Measurements from ENCODE around the gene SLC50A1.
A peak's percentile ranks its signal among the peaks of the same experiment; 100 is the strongest.

Gene SLC50A1

GRCh38 chr1:155135415-155136028 is at the start of gene SLC50A1:
Gene SLC50A1, plus strand, starts transcription at chr1:155135852. Its CDS starts 60 bp downstream, at chr1:155135912.
- DNase-seq (ENCODE audit: low spot score): peak; percentile 94

- peak; percentile 60 for DNase-seq (ENCODE audit: low spot score)
These were observed 49.4 kb upstream of the SLC50A1 start for GRCh38 chr1:155086128-155086741.

- no peak for DNase-seq (ENCODE audit: low spot score)
These were observed 48.7 kb upstream of the SLC50A1 start for GRCh38 chr1:155086856-155087535.

- DNase-seq (ENCODE audit: low spot score): peak; percentile 73
These were observed 44.3 kb upstream of the SLC50A1 start for GRCh38 chr1:155091071-155092051.

- DNase-seq (ENCODE audit: low spot score): no peak
These were observed 43.5 kb upstream of the SLC50A1 start for GRCh38 chr1:155092131-155092530.

GRCh38 chr1:155092641-155093040 is 43.0 kb upstream of the SLC50A1 start:
- DNase-seq (ENCODE audit: low spot score): no peak

GRCh38 chr1:155093911-155094621 is 41.6 kb upstream of the SLC50A1 start:
- DNase-seq (ENCODE audit: low spot score): peak; percentile 70

- DNase-seq (ENCODE audit: low spot score): no peak
These were observed 41.1 kb upstream of the SLC50A1 start for GRCh38 chr1:155094622-155094948.

- DNase-seq (ENCODE audit: low spot score): no peak
These were observed 36.3 kb upstream of the SLC50A1 start for GRCh38 chr1:155099331-155099730.

GRCh38 chr1:155103325-155103724 is 32.3 kb upstream of the SLC50A1 start:
- DNase-seq (ENCODE audit: low spot score): no peak

- no peak for DNase-seq (ENCODE audit: low spot score)
These were observed 30.8 kb upstream of the SLC50A1 start for GRCh38 chr1:155104605-155105534.

GRCh38 chr1:155105604-155106011 is 30.0 kb upstream of the SLC50A1 start:
- DNase-seq (ENCODE audit: low spot score): no peak

- no peak for DNase-seq (ENCODE audit: low spot score)
These were observed 28.8 kb upstream of the SLC50A1 start for GRCh38 chr1:155106862-155107261.

- no peak for DNase-seq (ENCODE audit: low spot score)
These were observed 28.1 kb upstream of the SLC50A1 start for GRCh38 chr1:155107309-155108264.

GRCh38 chr1:155108296-155108695 is 27.4 kb upstream of the SLC50A1 start:
- no peak for DNase-seq (ENCODE audit: low spot score)

GRCh38 chr1:155110381-155110780 is 25.3 kb upstream of the SLC50A1 start:
- DNase-seq (ENCODE audit: low spot score): no peak

- DNase-seq (ENCODE audit: low spot score): no peak
These were observed 24.8 kb upstream of the SLC50A1 start for GRCh38 chr1:155110826-155111225.

- DNase-seq (ENCODE audit: low spot score): no peak
These were observed 22.1 kb upstream of the SLC50A1 start for GRCh38 chr1:155113450-155113980.

All from cerebellar cortex (tissue), 1 donor.